Pancreas (tissue), 10 donors: ENCODE data around the gene CCT5. TPM values are rescaled to one million over a fixed set of nuclear protein-coding genes. Genes with fewer than 3 reads are reported as not detected.

Source experiments
- ATAC-seq, 4 donors: fragments of 200-7000 bp; cut with Tn5 transposase; one replicate each; pipeline versions ENCODE4 v1.8.0 to v1.9.1; 2020; ENCODE audit warnings: mild to moderate bottlenecking in 4 of 4, moderate library complexity in 4 of 4
- DNase-seq, 6 donors: peaks; one replicate each; pipeline ENCODE4 v3.0.0-alpha.2; 2020
- FAIRE-seq: peaks from 2 replicates; lab custom pipeline; 2012; peaks lifted over from hg19 to GRCh38; lab: Jason Lieb, UNC
- H3K27ac ChIP-seq, 4 donors: fragments of 200-600 bp; sonication (generic); 1 replicate in 3 of 4; 2 replicates in 1 of 4; pipeline versions ENCODE4 v1.5.0 to v1.8.0; 2020
- H3K27me3 ChIP-seq, 4 donors: fragments of 200-600 bp; one replicate each; pipeline ENCODE4 v1.8.0; 2021
- H3K36me3 ChIP-seq, 3 donors: fragments of 200-600 bp; sonication (generic) in 1 of 3; one replicate each; pipeline versions ENCODE4 v1.5.0 to v1.8.0; 2020 to 2021
- H3K4me1 ChIP-seq, 3 donors: fragments of 200-600 bp; one replicate each; pipeline ENCODE4 v1.8.0; 2021
- H3K4me3 ChIP-seq, 4 donors: fragments of 200-600 bp; sonication (generic) in 2 of 4; one replicate each; pipeline versions ENCODE4 v1.5.0 to v1.8.0; 2020 to 2021
- H3K9me3 ChIP-seq, 4 donors: fragments of 200-600 bp; one replicate each; pipeline ENCODE4 v1.8.0; 2021
- WGBS, 2 donors: extraction: QIAGEN DNeasy Blood & Tissue Kit; methylation state at CpG; one replicate each; pipeline ENCODE4 v1.1.7; 2013; 5-methylcytosine and 5-hydroxymethylcytosine counted together
- intact Hi-C, 3 donors: fragments of 100-400 bp; cut with DNase I; formaldehyde crosslinking; loops; one replicate each; pipeline versions ENCODE4 v1.11.1 to v1.14.2; 2022
- polyA plus RNA-seq, 2 donors: library from polyadenylated mRNA; stranded (reverse); fragments of 200-250 nt; gene quantifications; one replicate each; pipeline ENCODE4 v1.2.3, GENCODE V29; 2013
- total RNA-seq, 6 donors: library from RNA; stranded (reverse); fragmentation: NEBNext Ultra II Directional in 4 of 6; extraction: Animal tissue kit (Norgen Biotek cat#: 25700) in 4 of 6; gene quantifications; one replicate each; pipeline versions ENCODE4 v1.2.1 to v1.2.4, GENCODE V29; 2021 to 2023
- TF ChIP-seq, protein P1 (sequence below), 4 donors: fragments of 200-600 bp; sonication (generic) in 3 of 4; IDR thresholded peaks; one replicate each; pipeline versions ENCODE4 v1.5.0 to v1.8.0; 2021; ENCODE audit warnings: antibody characterized with exemption in 4 of 4
- donor health status: healthy with polysubstance abuse.
- donor health status: DM: no; HTN: no; CAD: no; lungs with moderate emphysema.
- donor health status: DM: no; HTN: no; CAD: no.
- donor health status: control.
- donor health status: control.
- donor health status: Bipolar disorder and iron deficiency.
- donor health status: DM: yes; HTN: yes; CAD: no.
- donor health status: DM: no; HTN: no; CAD: no.
- donor health status: DM: no; HTN: no; CAD: no.
- donor health status: DM: yes; HTN: yes; CAD: no.

The CCT5 gene
- total and polyA plus RNA-seq, 8 donors: 33.7 to 75.6 (median 60.0) TPM

DNA sequence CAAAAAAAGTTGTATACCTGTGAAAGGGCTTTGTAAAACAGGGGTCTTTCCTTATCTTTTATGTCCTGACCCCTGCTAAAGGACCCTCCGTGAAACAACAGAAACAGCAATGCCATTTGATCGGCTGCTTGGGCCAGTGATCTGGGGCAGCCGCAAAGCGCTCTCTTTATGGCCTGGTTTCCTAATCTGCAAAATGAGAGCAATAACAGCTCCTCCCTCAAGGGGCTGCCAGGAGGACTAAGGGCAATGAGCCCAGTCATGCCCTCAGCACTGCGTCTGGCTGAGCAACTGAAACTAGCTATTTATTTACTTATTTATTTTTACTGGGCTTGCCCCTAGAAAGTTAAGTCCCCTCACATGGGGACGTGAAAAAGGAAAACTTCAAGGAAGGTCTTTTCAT, 39.3 kb downstream of the CCT5 start:
- peaks cover 6 to 11% (median 10%) of the 10 kb centered on the region in 3 donors for H3K4me1 ChIP-seq
- peak in 4 of 6 donors; percentile 59 to 64 (median 60) for DNase-seq
- no peaks in the 10 kb centered on the region for H3K27me3 ChIP-seq
- TF ChIP-seq, protein P1, sequence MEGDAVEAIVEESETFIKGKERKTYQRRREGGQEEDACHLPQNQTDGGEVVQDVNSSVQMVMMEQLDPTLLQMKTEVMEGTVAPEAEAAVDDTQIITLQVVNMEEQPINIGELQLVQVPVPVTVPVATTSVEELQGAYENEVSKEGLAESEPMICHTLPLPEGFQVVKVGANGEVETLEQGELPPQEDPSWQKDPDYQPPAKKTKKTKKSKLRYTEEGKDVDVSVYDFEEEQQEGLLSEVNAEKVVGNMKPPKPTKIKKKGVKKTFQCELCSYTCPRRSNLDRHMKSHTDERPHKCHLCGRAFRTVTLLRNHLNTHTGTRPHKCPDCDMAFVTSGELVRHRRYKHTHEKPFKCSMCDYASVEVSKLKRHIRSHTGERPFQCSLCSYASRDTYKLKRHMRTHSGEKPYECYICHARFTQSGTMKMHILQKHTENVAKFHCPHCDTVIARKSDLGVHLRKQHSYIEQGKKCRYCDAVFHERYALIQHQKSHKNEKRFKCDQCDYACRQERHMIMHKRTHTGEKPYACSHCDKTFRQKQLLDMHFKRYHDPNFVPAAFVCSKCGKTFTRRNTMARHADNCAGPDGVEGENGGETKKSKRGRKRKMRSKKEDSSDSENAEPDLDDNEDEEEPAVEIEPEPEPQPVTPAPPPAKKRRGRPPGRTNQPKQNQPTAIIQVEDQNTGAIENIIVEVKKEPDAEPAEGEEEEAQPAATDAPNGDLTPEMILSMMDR (IDR thresholded peaks at IDR 0.05): no peak
- ATAC-seq: peak; percentile 87 to 92 (median 90)
- WGBS, 2 donors: 36 to 46% methylated on average over 6 of the region's 6 CpGs
- intact Hi-C loops: loop anchor here in 2 of 3 donors (10.0 kb wide), 2 partner anchors 75 to 135 kb away; no protein-coding TSS in a partner anchor
- H3K36me3 ChIP-seq: no peaks in the 10 kb centered on the region
- H3K27ac ChIP-seq: peak overlapping the region; percentile 14 to 79 (median 68)
- no peak overlapping the region for H3K4me3 ChIP-seq
- FAIRE-seq: no peak
- H3K9me3 ChIP-seq: no peaks in the 10 kb centered on the region

DNA sequence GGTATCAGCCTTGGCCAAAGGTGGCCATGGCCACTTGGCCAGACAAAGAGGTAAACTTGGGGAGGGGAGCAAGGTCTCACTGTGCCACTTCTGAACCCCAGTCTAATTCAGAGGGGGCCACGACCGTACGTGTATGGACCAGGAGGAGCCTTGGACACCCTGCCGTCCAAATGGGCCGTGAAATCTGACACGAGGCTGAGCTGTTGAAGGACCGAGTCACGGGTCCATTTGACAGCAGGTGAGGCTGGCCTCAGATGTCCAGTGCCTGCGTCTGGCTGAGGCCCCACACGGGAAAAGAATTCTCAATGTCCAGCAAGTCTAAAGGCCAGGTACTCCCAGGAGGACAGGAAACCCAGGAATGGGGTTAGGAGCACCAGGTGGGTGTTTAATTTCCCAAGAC, 39.9 kb downstream of the CCT5 start:
- H3K4me3 ChIP-seq: no peak overlapping the region
- no peaks in the 10 kb centered on the region for H3K27me3 ChIP-seq
- TF ChIP-seq, protein P1 (IDR thresholded peaks at IDR 0.05): no peak
- 91 to 93% methylated on average over 10 of the region's 10 CpGs for WGBS, 2 donors
- H3K9me3 ChIP-seq: no peaks in the 10 kb centered on the region
- peak overlapping the region in 2 of 4 donors; percentile 61 to 79 for H3K27ac ChIP-seq
- intact Hi-C loops: loop anchor here in 2 of 3 donors (10.0 kb wide), 3 partner anchors 55 to 135 kb away; no protein-coding TSS in a partner anchor
- DNase-seq (no peak), FAIRE-seq (no peak), ATAC-seq (no peak)
- H3K4me1 ChIP-seq: peaks cover 6 to 11% (median 10%) of the 10 kb centered on the region in 3 donors
- H3K36me3 ChIP-seq: no peaks in the 10 kb centered on the region

DNA sequence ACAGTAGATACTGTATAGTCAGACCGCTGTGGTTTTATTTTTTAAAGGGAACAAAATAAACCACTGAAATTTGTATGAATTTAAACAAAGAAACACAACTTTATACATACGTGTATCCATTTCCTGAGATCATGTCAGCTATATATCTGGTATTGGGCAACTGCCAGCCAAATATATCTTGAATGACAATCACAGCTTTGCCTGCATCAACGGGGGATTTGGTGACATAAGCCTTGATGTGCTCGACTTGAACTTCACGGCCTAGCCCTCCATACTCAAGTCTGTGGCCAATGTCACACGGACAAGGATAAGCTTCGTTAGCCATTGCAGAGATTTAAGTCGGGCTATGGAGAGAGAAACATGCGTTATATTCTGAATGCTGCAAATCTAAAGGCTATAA, 40.4 kb downstream of the CCT5 start:
- intact Hi-C loops: loop anchor here in 1 of 3 donors (10.0 kb wide), 1 partner anchor 54 kb away; no protein-coding TSS in a partner anchor
- TF ChIP-seq, protein P1 (IDR thresholded peaks at IDR 0.05): no peak
- Histone ChIP-seq H3K4me1 (peaks cover 6 to 11% (median 10%) of the 10 kb centered on the region in 3 donors), H3K4me3 (no peak overlapping the region), H3K36me3 (no peaks in the 10 kb centered on the region), H3K9me3 (no peaks in the 10 kb centered on the region), H3K27ac (no peak overlapping the region), H3K27me3 (no peaks in the 10 kb centered on the region)
- FAIRE-seq (no peak), DNase-seq (no peak), ATAC-seq (no peak)
- 87 to 91% methylated on average over 9 of the region's 9 CpGs for WGBS, 2 donors

DNA sequence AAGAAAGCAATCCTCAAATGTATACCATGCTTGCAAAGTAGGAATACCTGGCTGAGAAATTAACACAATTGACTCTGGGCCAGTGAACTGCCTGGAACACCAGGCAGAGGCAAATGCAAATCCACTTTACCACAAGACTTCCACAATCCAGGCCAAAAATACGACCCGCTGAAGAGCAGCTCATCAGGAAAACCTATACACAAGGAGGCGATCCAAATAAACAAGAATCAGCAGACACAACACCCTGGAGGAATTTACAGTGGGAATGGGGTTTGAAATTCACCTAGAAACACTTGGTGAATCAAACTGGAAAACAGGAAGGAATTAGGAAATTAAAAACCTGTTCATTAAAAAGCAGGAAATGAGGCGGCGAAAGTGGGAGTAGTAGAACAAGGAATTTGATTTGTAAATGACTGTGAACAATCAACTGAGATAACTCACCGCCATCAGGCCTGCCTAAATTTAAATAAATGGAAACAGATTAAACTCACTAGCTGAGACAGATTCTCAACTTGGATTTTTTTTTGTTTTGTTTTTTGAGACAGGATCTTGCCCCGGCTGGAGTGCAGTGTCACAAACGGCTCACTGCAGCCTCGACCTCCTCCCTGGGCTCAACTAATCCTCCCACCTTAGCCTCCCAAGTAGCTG, 41.7 kb downstream of the CCT5 start:
- Histone ChIP-seq H3K27me3 (no peaks in the 10 kb centered on the region), H3K27ac (no peak overlapping the region), H3K4me3 (no peak overlapping the region), H3K36me3 (no peaks in the 10 kb centered on the region), H3K9me3 (no peaks in the 10 kb centered on the region), H3K4me1 (peaks cover 6 to 11% (median 10%) of the 10 kb centered on the region in 3 donors)
- TF ChIP-seq, protein P1 (IDR thresholded peaks at IDR 0.05): no peak
- intact Hi-C loops: loop anchor here in 1 of 3 donors (10.0 kb wide), 1 partner anchor 53 kb away; no protein-coding TSS in a partner anchor
- peak in 1 of 6 donors; percentile 11 for DNase-seq
- no peak for FAIRE-seq
- WGBS, 2 donors: 81 to 88% methylated on average over 9 of the region's 9 CpGs
- ATAC-seq: no peak
